Measurements from ENCODE around the gene ATP11A. TPM values are rescaled to one million over a fixed set of nuclear protein-coding genes. Genes with fewer than 3 reads are reported as not detected.
"Not testable (repeated sequence)": the region's sequence is repeated elsewhere in the genome, so short reads cannot be mapped to it uniquely, and the experiment has no call there.

ATP11A gene
- total RNA-seq, 4 donors from 2014 or later: 32.1 to 83.6 (median 46.2) TPM

- intact Hi-C loops (cut with DNase I): no loop called here
- no peak overlapping the region for H3K4me3 ChIP-seq (replicated peaks in 1 of 3)
- H3K9me3 ChIP-seq: no peaks in the 10 kb centered on the region
- no peaks in the 10 kb centered on the region for H3K4me1 ChIP-seq
- DNase-seq: no peak
- no peaks in the 10 kb centered on the region for H3K27me3 ChIP-seq
- 81 to 87% methylated on average over 15 of the region's 15 CpGs for WGBS, 2 donors
- H3K36me3 ChIP-seq: no peaks in the 10 kb centered on the region
- TF ChIP-seq POLR2A (IDR thresholded peaks at IDR 0.05) (no peak), CTCF (IDR thresholded peaks at IDR 0.05) (no peak)
- H3K27ac ChIP-seq: no peak overlapping the region
Measured at GRCh38 chr13:112674412-112675365, 15.1 kb upstream of the ATP11A start.

GRCh38 chr13:112675366-112675756 lies 14.5 kb upstream of the ATP11A start:
- 91% methylated on average over 7 of the region's 7 CpGs for WGBS, 2 donors
- intact Hi-C loops (cut with DNase I): no loop called here
- H3K4me3 ChIP-seq (replicated peaks in 1 of 3): no peak overlapping the region
- no peaks in the 10 kb centered on the region for H3K27me3 ChIP-seq
- TF ChIP-seq POLR2A (IDR thresholded peaks at IDR 0.05) (no peak), CTCF (IDR thresholded peaks at IDR 0.05) (no peak)
- no peaks in the 10 kb centered on the region for H3K36me3 ChIP-seq
- no peaks in the 10 kb centered on the region for H3K9me3 ChIP-seq
- H3K4me1 ChIP-seq: no peaks in the 10 kb centered on the region
- no peak overlapping the region for H3K27ac ChIP-seq
- no peak for DNase-seq

- not testable (repeated sequence) for H3K4me3 ChIP-seq (replicated peaks in 1 of 3)
- WGBS, 2 donors: 89 to 91% methylated on average over 9 of the region's 9 CpGs
Measured at GRCh38 chr13:112677421-112677962, 12.3 kb upstream of the ATP11A start.

GRCh38 chr13:112679381-112679780 lies 10.5 kb upstream of the ATP11A start:
- WGBS, 2 donors: 97% methylated on average over 17 of the region's 17 CpGs
- Histone ChIP-seq H3K9me3 (no peaks in the 10 kb centered on the region), H3K36me3 (no peaks in the 10 kb centered on the region), H3K4me3 (replicated peaks in 1 of 3) (no peak overlapping the region), H3K27me3 (no peaks in the 10 kb centered on the region), H3K27ac (no peak overlapping the region), H3K4me1 (no peaks in the 10 kb centered on the region)
- TF ChIP-seq CTCF (IDR thresholded peaks at IDR 0.05) (no peak), POLR2A (IDR thresholded peaks at IDR 0.05) (no peak)
- intact Hi-C loops (cut with DNase I): no loop called here
- DNase-seq: no peak

More at GRCh38 chr13:112677421-112677962, 12.3 kb upstream of the ATP11A start:
- intact Hi-C loops (cut with DNase I); DNase-seq; H3K27me3 ChIP-seq; H3K27ac ChIP-seq; H3K9me3 ChIP-seq; H3K4me1 ChIP-seq; H3K36me3 ChIP-seq: not testable (repeated sequence)

GRCh38 chr13:112679932-112680677 lies 9.7 kb upstream of the ATP11A start:
- intact Hi-C loops (cut with DNase I): no loop called here
- no peak for DNase-seq
- no peak overlapping the region for H3K27ac ChIP-seq
- no peaks in the 10 kb centered on the region for H3K9me3 ChIP-seq
- TF ChIP-seq CTCF (IDR thresholded peaks at IDR 0.05) (no peak), POLR2A (IDR thresholded peaks at IDR 0.05) (no peak)
- peaks cover 0 to 2% of the 10 kb centered on the region in 2 donors for H3K4me1 ChIP-seq
- H3K27me3 ChIP-seq: no peaks in the 10 kb centered on the region
- 88 to 93% methylated on average over 18 to 19 of the region's 20 CpGs for WGBS, 2 donors
- H3K4me3 ChIP-seq (replicated peaks in 1 of 3): no peak overlapping the region
- H3K36me3 ChIP-seq: no peaks in the 10 kb centered on the region

Measured in thyroid gland (tissue), 4 donors.